Smooth muscle cell (in vitro differentiated cells): ENCODE data around the gene HSF2. TPM values are rescaled to one million over a fixed set of nuclear protein-coding genes. Genes with fewer than 3 reads are reported as not detected.

Experiments used
- DNase-seq: peaks from one replicate; lab custom pipeline; 2025; ENCODE audit not compliant: unreplicated experiment; lab: John Stamatoyannopoulos, UW
- H2AFZ ChIP-seq: fragments of 200-600 bp; sonication (generic); 2 replicates; pipeline ENCODE4 v1.6.0; 2016; ENCODE audit warnings: antibody characterized with exemption, low read depth, mild to moderate bottlenecking
- H3F3A ChIP-seq: fragments of 200-600 bp; sonication (generic); 2 replicates; pipeline ENCODE4 v1.6.0; 2017; ENCODE audit warnings: antibody characterized with exemption, low read depth
- H3K27ac ChIP-seq: fragments of 200-600 bp; sonication (generic); 2 replicates; pipeline ENCODE4 v1.5.1; 2016; ENCODE audit warnings: low read depth, mild to moderate bottlenecking
- H3K27me3 ChIP-seq: fragments of 200-600 bp; sonication (generic); 2 replicates; pipeline ENCODE4 v1.6.1; 2016; ENCODE audit warnings: low read depth, mild to moderate bottlenecking
- H3K36me3 ChIP-seq: fragments of 200-600 bp; sonication (generic); 2 replicates; pipeline ENCODE4 v1.5.1; 2016; ENCODE audit warnings: low read depth
- H3K4me1 ChIP-seq: fragments of 200-600 bp; sonication (generic); 2 replicates; pipeline ENCODE4 v1.5.1; 2016; ENCODE audit warnings: low read depth
- H3K4me2 ChIP-seq: fragments of 200-600 bp; sonication (generic); 2 replicates; pipeline ENCODE4 v1.6.0; 2016; ENCODE audit warnings: mild to moderate bottlenecking
- H3K4me3 ChIP-seq: fragments of 200-600 bp; sonication (generic); 2 replicates; pipeline ENCODE4 v1.5.1; 2016; ENCODE audit warnings: mild to moderate bottlenecking
- H3K79me2 ChIP-seq: fragments of 200-600 bp; sonication (generic); 2 replicates; pipeline ENCODE4 v1.6.0; 2016; ENCODE audit warnings: low read depth, mild to moderate bottlenecking
- H3K9ac ChIP-seq: fragments of 200-600 bp; sonication (generic); 2 replicates; pipeline ENCODE4 v1.6.0; 2016; ENCODE audit warnings: low read depth
- H3K9me3 ChIP-seq: fragments of 200-600 bp; sonication (generic); replicated peaks from 2 replicates; pipeline ENCODE4 v1.5.1; 2016; ENCODE audit warnings: low read depth
- H4K20me1 ChIP-seq: fragments of 200-600 bp; sonication (generic); 2 replicates; pipeline ENCODE4 v1.6.0; 2016; ENCODE audit warnings: low read depth
- WGBS: methylation state at CpG from one replicate; pipeline ENCODE4 v1.1.7; 2016; ENCODE audit warnings: low lambda C conversion rate; 5-methylcytosine and 5-hydroxymethylcytosine counted together
- polyA plus RNA-seq: library from polyadenylated mRNA; unstranded; fragments of >200 nt; fragmentation: Nextera tagmentation; extraction: Ambion mirVana; gene quantifications from 2 replicates; pipeline ENCODE4 v1.2.1, GENCODE V29; 2016
- total RNA-seq: library from RNA; depleted of rRNA; stranded (reverse); fragments of >200 nt; gene quantifications from 2 replicates; pipeline ENCODE4 v1.2.3, GENCODE V29; 2014
- TF ChIP-seq, protein P1 (sequence below): fragments of 200-600 bp; sonication (generic); IDR thresholded peaks from 2 replicates; pipeline ENCODE4 v1.5.1; 2017; ENCODE audit warnings: borderline replicate concordance, mild to moderate bottlenecking, antibody characterized with exemption; ENCODE audit not compliant: insufficient read depth, poor library complexity, severe bottlenecking

The HSF2 gene
- total and polyA plus RNA-seq, 2 experiments from 2014 or later = 12.1 to 39.5 TPM

DNA sequence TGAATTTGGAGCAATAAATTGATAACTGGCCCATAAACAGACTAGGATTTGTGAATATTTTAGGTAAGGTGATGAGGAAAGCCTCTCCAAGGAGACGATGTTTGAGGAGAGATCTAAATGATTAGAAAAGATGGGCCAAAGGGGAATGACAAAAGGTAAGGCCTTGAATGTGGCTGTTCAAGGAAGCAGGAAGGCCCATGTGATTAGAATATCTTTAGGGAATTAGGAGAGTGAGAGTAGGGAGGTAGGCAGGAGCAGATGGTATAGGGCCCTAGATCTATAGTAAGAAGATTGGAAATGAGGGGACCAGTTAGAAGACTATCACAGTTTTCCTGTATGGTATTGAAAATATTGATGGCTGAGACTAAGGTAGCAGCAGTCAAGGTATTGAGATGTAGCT is 6.7 kb downstream of the HSF2 start:
- Histone ChIP-seq H3K9ac (no peak overlapping the region), H3K4me2 (no peak overlapping the region), H4K20me1 (peaks cover 84% of the 10 kb centered on the region), H3K79me2 (peaks cover 100% of the 10 kb centered on the region), H2AFZ (no peak overlapping the region), H3K36me3 (no peaks in the 10 kb centered on the region), H3K9me3 (no peaks in the 10 kb centered on the region), H3F3A (no peaks in the 10 kb centered on the region), H3K27me3 (no peaks in the 10 kb centered on the region), H3K4me3 (no peak overlapping the region), H3K4me1 (peaks cover 3% of the 10 kb centered on the region), H3K27ac (no peak overlapping the region)
- TF ChIP-seq, protein P1, sequence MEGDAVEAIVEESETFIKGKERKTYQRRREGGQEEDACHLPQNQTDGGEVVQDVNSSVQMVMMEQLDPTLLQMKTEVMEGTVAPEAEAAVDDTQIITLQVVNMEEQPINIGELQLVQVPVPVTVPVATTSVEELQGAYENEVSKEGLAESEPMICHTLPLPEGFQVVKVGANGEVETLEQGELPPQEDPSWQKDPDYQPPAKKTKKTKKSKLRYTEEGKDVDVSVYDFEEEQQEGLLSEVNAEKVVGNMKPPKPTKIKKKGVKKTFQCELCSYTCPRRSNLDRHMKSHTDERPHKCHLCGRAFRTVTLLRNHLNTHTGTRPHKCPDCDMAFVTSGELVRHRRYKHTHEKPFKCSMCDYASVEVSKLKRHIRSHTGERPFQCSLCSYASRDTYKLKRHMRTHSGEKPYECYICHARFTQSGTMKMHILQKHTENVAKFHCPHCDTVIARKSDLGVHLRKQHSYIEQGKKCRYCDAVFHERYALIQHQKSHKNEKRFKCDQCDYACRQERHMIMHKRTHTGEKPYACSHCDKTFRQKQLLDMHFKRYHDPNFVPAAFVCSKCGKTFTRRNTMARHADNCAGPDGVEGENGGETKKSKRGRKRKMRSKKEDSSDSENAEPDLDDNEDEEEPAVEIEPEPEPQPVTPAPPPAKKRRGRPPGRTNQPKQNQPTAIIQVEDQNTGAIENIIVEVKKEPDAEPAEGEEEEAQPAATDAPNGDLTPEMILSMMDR = no peak
- DNase-seq = no peak
- 89% methylated on average over 1 of the region's 1 CpG for WGBS

DNA sequence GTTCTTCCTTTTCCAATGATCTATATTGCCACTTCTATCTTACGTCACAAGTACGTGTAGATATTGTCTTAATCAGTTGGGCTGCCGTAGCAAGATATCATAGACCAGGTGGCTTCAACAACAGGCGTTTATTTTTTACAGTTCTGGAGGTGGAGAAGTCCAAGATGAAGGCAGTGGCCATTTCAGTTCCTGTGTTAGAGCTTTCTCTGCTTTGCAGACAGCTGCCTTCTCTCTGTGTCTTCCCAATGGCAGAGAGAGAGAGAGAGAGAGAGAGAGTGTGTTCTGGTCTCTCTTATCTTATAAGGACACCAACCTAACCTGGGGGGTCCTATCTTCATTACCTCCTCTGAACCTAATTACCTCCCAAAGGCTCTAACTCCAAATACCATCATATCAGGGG is 8.3 kb downstream of the HSF2 start:
- Histone ChIP-seq H3F3A (no peaks in the 10 kb centered on the region), H3K4me2 (no peak overlapping the region), H3K9me3 (no peaks in the 10 kb centered on the region), H3K27ac (no peak overlapping the region), H3K27me3 (no peaks in the 10 kb centered on the region), H3K4me1 (peaks cover 3% of the 10 kb centered on the region), H3K9ac (no peak overlapping the region), H3K36me3 (no peaks in the 10 kb centered on the region), H4K20me1 (peaks cover 77% of the 10 kb centered on the region), H2AFZ (no peak overlapping the region), H3K4me3 (no peak overlapping the region), H3K79me2 (peaks cover 90% of the 10 kb centered on the region)
- DNase-seq = no peak
- TF ChIP-seq, protein P1 = no peak
- WGBS = 93% methylated on average over 4 of the region's 4 CpGs

DNA sequence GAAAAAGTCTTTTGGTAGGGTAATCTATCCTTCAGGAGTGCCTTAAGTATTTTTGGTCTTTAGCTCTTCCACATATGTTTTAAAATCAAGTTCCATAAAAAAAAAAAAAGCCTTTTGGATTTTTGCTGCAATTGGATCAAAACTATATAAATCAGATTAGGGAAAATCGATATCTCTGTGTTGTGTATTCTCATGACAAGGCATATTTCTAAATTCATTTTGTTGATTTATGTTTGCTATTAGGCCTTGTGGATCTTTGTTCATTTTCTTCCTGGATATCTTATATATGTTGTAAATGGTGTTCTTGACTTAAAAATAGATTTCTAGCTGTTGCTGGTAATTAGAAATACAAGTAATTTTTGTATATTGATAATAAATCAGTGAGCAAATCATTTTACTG is 8.8 kb downstream of the HSF2 start:
- DNase-seq = no peak
- H3K9me3 ChIP-seq = no peaks in the 10 kb centered on the region
- peaks cover 3% of the 10 kb centered on the region for H3K36me3 ChIP-seq
- TF ChIP-seq, protein P1 = no peak
- no peak overlapping the region for H3K4me2 ChIP-seq
- no peak overlapping the region for H3K27ac ChIP-seq
- peaks cover 73% of the 10 kb centered on the region for H4K20me1 ChIP-seq
- no peak overlapping the region for H3K9ac ChIP-seq
- no peaks in the 10 kb centered on the region for H3F3A ChIP-seq
- peaks cover 84% of the 10 kb centered on the region for H3K79me2 ChIP-seq
- no peak overlapping the region for H2AFZ ChIP-seq
- no peaks in the 10 kb centered on the region for H3K27me3 ChIP-seq
- no peaks in the 10 kb centered on the region for H3K4me1 ChIP-seq
- 98% methylated on average over 1 of the region's 1 CpG for WGBS
- H3K4me3 ChIP-seq = no peak overlapping the region

DNA sequence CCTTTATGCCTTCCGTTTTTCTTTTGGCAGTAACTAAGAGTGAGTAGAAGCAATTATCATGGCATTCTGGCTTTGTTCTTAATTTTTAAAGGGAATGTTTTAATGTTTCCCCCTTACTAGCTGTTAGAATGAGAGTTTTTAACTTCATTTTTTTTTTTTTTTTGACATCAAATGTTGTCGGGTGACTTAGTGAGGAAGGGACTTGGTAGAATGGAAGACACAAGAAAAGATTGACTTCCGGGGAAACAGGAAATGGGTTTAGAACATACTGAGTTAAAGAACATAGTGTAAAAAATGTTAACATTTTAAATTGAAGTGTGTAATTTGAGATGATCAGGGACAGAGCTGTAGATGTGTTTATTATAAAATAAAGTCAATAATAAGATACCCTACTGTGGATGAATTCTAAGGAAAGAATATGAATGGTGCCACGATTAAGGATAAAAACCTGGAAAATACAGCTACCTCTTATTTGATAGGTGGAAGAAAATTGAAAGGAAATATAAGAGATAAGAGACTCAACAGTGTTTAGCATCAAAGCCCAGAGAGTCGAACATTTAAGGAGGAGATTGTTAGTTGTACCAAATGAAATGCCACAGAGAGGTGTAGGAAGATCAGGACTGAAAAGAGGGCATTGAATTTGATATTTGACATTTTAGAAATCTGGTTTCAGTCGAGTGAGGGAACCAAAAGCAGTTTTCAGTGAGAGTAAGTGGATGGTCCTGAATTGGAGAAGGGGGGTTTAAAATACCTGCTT is 9.4 kb downstream of the HSF2 start:
- Histone ChIP-seq H3K9ac (no peak overlapping the region), H3K4me2 (no peak overlapping the region), H4K20me1 (peaks cover 66% of the 10 kb centered on the region), H3K4me3 (no peak overlapping the region), H3K9me3 (no peaks in the 10 kb centered on the region), H3K27me3 (no peaks in the 10 kb centered on the region), H3F3A (no peaks in the 10 kb centered on the region), H3K36me3 (peaks cover 9% of the 10 kb centered on the region), H2AFZ (no peak overlapping the region), H3K79me2 (peaks cover 78% of the 10 kb centered on the region), H3K4me1 (no peaks in the 10 kb centered on the region), H3K27ac (no peak overlapping the region)
- whole genome bisulfite sequencing = 86% methylated on average over 6 of the region's 6 CpGs
- no peak for DNase-seq
- TF ChIP-seq, protein P1 = no peak
